ENCODE results near the gene TRAPPC2. TPM values are rescaled to one million over a fixed set of nuclear protein-coding genes. Genes with fewer than 3 reads are reported as not detected.

The TRAPPC2 gene
- total RNA-seq, 1 experiment from 2014 or later, result 11.9 TPM

DNA sequence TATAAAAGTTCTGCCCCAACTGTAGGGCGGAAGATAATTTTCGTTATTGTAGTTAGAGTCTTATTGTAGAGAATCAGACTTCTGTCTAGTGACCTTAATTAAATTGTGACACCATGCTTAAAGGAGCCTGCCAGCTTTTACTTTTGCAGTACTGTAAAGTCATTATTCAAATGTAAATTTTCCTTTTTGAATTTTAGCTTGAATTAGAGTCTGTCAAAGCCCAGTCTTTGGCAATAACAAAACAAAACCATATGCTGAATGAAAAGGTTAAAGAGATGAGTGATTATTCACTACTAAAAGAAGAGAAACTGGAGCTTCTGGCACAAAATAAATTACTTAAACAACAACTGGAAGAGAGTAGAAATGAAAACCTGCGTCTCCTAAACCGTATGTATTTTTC, 22.0 kb upstream of the TRAPPC2 start:
- peaks cover 0 to 9% of the 10 kb centered on the region in 2 experiments; a peak in 2 of 4 replicates for H3K36me3 ChIP-seq (ENCODE audit: control insufficient read depth in 1 of 2, insufficient read depth in 2 of 2, low read length in 2 of 2)
- no peak overlapping the region for H2AFZ ChIP-seq (ENCODE audit: low read depth, low read length, poor library complexity, severe bottlenecking)
- H3K4me1 ChIP-seq (ENCODE audit: control insufficient read depth in 1 of 2, insufficient read depth in 2 of 2, low read length in 2 of 2), result no peaks in the 10 kb centered on the region
- BruUV-seq (replicated peaks), result no TSS peak
- ChIA-PET CTCF (no interaction called here), POLR2A (no interaction called here), RAD21 (ENCODE audit: low non-redundant PET in 1 of 2, low total read pairs in 2 of 2, uncharacterized antibody in 2 of 2, unreplicated experiment in 2 of 2) (no interaction called here)
- H3K79me2 ChIP-seq (ENCODE audit: insufficient read depth, low read length), result no peaks in the 10 kb centered on the region
- no peaks in the 10 kb centered on the region for H3K9me2 ChIP-seq (ENCODE audit: insufficient read depth)
- no peak overlapping the region for H3K27ac ChIP-seq (ENCODE audit: low read depth, low read length)
- no peaks in the 10 kb centered on the region for H3K27me3 ChIP-seq (ENCODE audit: insufficient read depth, low read length)
- no peak for ATAC-seq
- H3K9ac ChIP-seq (ENCODE audit: low read length), result no peak overlapping the region
- intact Hi-C loops (cut with micrococcal nuclease), result no loop called here
- no peaks in the 10 kb centered on the region for H4K20me1 ChIP-seq (ENCODE audit: insufficient read depth)
- H3K4me3 ChIP-seq (replicated peaks in 1 of 2; ENCODE audit: low read depth in 1 of 2, low read length in 2 of 2), result no peak overlapping the region
- no peak overlapping the region for H3K4me2 ChIP-seq (ENCODE audit: low read length)
- no peaks in the 10 kb centered on the region for H3K9me3 ChIP-seq (ENCODE audit: control insufficient read depth in 1 of 2, insufficient read depth in 1 of 2, low read depth in 1 of 2, low read length in 2 of 2)
- TF ChIP-seq FOSL1 (IDR thresholded peaks at IDR 0.05; ENCODE audit: low read depth) (no peak), ZNF274 (IDR thresholded peaks at IDR 0.05; ENCODE audit: low read depth, low read length) (no peak), SIN3A (IDR thresholded peaks at IDR 0.05; ENCODE audit: low read depth) (no peak), EZH2phosphoT487 (IDR thresholded peaks at IDR 0.05; ENCODE audit: borderline replicate concordance) (no peak), CTCF (IDR thresholded peaks at IDR 0.05 in 2 of 3, conservative IDR thresholded peaks at IDR 0.05 in 1 of 3; ENCODE audit: borderline replicate concordance in 1 of 3, insufficient read depth in 1 of 3, low read depth in 2 of 3, low read length in 2 of 3) (no peak), TCF7L2 (IDR thresholded peaks at IDR 0.05; ENCODE audit: borderline replicate concordance, extremely low read depth, insufficient read depth, insufficient read length) (no peak), EGR1 (IDR thresholded peaks at IDR 0.05; ENCODE audit: low read depth) (no peak), SP1 (IDR thresholded peaks at IDR 0.05; ENCODE audit: low read depth) (no peak), JUND (IDR thresholded peaks at IDR 0.05) (no peak), YY1 (IDR thresholded peaks at IDR 0.05; ENCODE audit: extremely low read depth, insufficient replicate concordance, low read depth, low read length) (no peak), CBX3 (IDR thresholded peaks at IDR 0.05; ENCODE audit: low read depth) (no peak), ZFX (IDR thresholded peaks at IDR 0.05) (no peak), SRF (IDR thresholded peaks at IDR 0.05; ENCODE audit: low read depth) (no peak), ELF1 (IDR thresholded peaks at IDR 0.05; ENCODE audit: borderline replicate concordance, low read depth) (no peak), POLR2AphosphoS5 (IDR thresholded peaks at IDR 0.05; ENCODE audit: low read depth, low read length) (no peak), EZH2 (IDR thresholded peaks at IDR 0.05) (no peak), CEBPB (IDR thresholded peaks at IDR 0.05; ENCODE audit: low read depth) (no peak), POLR2A (IDR thresholded peaks at IDR 0.05; ENCODE audit: borderline replicate concordance, extremely low read depth, insufficient read depth, insufficient read length) (no peak)
- TF ChIP-seq, protein P1, sequence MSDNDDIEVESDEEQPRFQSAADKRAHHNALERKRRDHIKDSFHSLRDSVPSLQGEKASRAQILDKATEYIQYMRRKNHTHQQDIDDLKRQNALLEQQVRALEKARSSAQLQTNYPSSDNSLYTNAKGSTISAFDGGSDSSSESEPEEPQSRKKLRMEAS (IDR thresholded peaks at IDR 0.05), result no peak
- TF ChIP-seq, protein P2, sequence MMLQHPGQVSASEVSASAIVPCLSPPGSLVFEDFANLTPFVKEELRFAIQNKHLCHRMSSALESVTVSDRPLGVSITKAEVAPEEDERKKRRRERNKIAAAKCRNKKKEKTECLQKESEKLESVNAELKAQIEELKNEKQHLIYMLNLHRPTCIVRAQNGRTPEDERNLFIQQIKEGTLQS (IDR thresholded peaks at IDR 0.05), result no peak
- DNase-seq (ENCODE audit: low read depth, low spot score), result no peak
